Cerebellar nuclear complex (tissue), 1 donor: ENCODE measurements around the gene TINAG.
"Not testable (repeated sequence)": the region's sequence is repeated elsewhere in the genome, so short reads cannot be mapped to it uniquely, and the experiment has no call there.

ENCODE experiments used
- DNase-seq, 2 experiments: peaks; one replicate each; lab custom pipeline; 2025; lab: John Stamatoyannopoulos, UW

TINAG gene

DNA sequence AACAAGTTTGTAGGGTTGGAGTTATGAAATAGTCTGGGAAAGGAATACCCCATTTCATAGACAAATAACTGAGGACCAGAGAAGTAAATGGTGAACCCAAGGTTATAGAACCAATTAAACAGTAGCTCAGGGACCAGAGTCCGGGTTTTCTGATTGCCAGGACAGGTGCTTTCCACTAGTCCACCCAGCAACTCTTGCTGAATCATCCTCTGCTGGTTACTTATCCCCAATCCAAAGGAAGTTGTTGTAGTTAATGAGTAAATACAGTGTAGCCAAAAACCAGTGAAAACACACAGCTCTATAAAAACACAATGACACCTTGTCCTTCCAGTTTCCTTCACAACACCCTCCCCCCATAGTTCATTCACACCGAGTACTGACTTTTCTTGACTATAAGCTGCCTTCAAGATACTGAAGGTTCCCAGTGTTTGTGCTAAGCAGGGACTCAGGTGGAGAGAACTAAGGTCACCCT lies 766 bp upstream of the TINAG start:
- no peak for DNase-seq

DNA sequence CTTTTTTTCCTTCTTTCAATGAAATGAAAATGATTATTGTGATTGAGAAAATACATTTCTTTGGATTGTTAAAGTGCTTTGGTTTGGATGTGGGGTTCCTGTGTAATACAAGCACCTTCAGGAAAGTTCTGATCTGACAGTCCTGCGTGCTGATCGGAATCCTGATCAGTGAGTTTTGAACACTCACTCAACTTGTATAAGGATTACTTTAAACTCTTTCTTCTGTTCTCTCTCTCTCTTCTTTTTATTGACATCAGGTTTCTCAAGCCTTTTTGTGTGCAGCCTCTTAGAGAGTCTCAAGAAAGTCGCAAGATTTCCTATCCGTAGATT lies 710 bp downstream of the TINAG start:
- DNase-seq = no peak

DNA sequence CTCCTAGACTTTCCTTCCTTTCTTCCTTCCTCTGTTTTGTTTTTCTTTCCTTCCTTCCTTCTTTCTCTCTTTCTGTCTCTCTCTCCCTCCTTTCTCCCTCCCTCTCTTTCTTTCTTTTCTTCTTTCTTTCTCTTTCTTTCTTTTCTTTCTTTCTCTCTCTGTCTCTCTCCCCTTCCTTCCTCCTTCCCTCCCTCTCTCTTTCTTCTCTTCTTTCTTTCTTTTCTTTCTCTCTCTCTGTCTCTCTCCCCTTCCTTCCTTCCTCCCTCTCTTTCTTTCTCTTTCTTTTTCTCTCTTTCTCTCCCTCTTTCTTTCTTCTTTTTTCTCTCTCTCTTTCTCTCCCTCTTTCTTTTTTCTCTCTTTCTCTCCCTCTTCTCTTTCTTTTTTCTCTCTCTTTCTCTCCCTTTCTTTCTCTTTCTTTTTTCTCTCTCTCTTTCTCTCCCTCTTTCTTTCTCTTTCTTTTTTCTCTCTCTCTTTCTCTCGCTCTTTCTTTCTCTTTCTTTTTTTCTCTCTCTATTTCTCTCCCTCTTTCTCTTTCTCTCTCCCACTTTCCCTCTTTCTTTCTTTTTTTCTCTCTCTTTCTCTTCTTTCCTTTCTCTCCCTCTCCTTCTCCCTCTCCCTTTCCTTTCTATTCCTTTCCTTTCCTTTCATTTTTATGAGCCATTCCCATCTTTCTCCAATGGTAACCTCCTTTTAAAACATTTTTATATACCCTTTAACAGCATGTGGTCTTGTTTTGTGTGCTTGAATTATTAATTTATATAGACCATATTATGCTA lies 2.3 kb downstream of the TINAG start:
- no peak for DNase-seq

DNA sequence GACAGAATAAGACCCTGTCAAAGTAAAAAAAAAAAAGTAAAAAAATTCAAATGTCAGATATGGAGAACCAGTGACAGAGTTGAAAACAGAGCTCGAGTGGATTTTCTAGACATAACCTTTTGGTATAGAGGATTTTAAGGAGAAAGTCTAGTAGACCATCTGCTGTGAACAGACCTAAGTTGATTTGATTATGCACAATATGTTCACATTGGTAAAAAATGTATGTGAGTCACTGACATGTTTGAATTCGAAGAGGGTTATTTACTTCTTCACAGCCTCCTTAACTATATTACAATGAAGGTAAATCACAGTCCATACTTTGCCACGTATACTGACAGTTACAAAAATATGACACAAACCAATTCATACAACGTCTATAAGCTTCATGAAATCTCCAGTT lies 7.4 kb downstream of the TINAG start:
- DNase-seq = no peak

DNA sequence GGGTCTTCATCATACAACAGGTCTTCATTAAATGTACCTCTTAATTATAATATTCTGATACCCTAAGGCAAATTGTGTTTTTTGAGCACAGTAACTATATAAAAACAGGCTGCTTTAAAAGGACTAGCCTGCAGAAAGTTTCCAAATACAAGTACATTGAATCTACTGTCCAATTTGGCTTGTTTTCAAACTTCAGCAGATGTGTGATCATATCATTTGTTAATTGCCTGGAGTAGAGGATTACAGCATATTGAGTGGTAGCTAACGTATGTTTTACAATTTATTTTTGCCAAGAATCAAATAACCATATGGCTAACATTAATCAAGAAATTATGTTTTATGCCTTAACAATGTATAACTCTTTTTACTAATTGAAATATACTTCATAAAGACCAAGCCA lies 12.6 kb downstream of the TINAG start:
- no peak for DNase-seq

DNA sequence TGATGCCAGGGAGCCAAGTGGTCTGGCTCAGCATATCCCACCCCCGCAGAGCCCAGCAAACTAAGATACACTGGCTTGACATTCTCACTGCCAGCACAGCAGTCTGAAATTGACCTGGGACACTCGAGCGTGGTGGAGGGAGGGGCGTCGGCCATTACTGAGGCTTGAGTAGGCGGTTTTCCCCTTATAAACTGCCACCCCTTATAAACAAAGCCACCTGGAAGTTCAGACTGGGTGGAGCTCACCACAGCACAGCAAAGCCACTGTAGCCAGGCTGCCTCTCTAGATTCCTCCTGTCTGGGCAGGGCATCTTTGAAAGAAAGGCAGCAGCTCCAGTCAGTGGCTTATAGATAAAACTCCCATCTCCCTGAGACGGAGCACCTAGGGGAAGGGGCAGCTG lies 19.4 kb downstream of the TINAG start:
- DNase-seq = no peak

DNA sequence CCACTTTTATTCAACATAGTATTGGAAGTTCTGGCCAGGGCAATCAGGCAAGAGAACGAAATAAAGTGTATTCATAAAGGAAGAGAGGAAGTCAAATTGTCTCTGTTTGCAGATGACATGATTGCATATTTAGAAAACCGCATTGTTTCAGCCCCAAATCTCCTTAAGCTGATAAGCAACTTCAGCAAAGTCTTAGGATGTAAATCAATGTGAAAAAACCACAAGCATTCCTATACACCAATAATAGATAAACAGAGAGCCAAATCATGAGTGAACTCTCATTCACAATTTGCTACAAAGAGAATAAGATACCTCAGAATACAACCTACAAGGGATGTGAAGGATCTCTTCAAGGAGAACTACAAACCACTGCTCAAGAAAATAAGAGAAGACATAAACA lies 23.3 kb downstream of the TINAG start:
- DNase-seq = not testable (repeated sequence)

DNA sequence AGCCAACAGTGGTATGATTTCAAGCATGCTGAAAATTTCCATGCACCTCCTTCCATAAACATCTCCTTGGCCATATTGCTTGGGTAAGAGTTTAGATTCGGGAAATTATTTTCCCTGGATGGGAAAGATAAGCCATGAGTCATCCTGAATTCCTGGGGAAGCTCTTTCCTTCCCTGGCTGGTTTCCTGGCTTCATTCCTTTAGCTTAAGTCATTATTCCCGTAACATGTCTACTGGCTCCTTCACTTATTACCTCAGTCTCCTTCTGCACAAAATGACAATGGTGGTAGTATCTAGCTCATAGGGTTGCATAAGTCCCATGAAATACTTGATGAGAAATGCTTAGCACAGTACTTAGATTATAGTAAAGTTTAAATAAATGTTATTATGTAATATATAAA lies 27.6 kb downstream of the TINAG start:
- DNase-seq = no peak

DNA sequence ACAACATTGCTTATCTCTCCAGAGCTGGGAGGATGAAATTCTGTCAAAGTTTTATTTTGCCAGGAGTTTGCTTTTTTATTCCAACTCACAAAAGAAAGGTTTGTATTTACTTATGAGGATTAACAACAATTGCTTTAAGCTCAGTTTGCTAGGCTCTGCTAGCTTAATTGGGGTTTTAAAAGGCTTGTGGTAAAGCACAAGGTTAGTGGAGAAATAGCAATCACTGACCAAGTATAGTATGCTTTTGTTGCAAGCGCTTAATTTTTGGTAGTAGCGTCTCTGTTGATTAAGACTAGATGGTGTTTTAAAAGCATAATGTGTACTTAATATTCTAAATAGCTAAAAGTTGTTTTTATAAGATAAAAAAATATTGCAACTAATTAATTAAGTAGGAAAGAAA lies 45.7 kb downstream of the TINAG start:
- no peak for DNase-seq

DNA sequence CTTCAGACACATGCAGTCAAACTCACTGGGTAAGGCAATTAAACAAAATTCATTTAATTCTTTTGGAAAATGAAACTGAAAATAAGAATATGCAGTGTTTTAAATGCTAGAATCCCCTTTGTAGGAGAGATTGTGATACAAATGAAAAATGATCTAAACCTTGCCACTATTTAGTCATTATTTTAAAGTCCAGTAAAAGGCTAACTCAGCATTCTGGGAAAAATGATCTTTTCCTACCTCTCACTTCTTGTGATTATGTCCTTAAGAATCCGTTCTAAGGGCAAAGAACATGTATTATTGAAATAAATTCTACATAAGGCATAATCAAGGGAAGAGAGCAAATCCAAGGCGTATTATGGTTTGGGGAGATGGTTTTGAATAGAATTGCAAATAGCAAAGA lies 46.4 kb downstream of the TINAG start:
- no peak for DNase-seq

DNA sequence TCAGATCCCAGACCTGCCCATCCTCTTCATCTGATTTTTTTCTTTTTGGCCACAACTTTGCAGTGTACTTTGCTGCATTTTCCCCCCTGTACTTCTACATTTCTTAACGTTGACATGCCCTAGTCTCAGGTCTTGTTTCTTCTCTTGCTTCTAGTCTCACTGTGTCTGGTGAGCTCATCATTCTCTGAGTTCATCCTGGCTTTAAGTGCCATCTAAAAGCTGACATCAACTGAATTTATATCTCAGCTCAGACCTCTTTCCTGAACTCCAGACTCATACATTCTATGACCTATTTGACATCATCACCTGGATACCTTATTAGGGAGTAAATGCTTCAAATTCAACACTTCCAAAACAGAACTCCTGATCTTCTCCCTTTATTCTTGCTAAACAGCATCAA lies 48.9 kb downstream of the TINAG start:
- no peak for DNase-seq

DNA sequence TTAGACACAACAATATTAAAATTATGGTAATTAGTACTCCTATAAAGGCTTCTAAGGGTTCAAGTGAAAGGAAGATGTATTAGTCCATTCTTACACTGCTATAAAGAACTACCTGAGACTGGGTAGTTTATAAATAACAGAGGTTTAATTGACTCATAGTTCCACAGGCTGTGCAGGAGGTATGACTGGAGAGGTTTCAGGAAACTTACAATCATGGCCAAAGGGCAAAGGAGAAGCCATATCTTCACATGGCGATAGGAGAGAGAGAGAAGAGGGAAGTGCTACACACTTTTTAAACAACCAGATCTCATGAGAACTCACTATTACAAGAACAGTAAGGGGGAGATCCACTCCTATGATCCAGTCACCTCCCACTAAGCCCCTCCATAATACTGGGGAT lies 52.9 kb downstream of the TINAG start:
- DNase-seq = no peak

DNA sequence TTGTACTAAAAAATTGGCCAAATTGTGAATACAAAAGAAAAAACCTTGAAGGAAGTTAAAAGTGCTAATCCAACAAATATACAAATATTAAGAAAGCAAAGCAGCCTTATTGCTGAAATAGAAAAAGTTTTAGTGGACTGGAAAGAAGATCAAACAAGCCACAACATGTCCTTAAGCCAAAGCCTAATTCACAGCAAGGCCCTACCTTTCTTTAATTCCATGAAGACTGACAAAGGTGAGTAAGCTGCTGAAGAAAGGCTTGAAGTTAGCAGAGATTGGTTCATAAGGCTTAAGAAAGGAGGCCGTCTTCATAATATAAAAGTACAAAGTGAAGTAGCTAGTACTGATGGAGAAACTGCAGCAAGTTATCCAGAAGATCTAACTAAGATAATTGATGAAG lies 53.5 kb downstream of the TINAG start:
- DNase-seq = no peak

DNA sequence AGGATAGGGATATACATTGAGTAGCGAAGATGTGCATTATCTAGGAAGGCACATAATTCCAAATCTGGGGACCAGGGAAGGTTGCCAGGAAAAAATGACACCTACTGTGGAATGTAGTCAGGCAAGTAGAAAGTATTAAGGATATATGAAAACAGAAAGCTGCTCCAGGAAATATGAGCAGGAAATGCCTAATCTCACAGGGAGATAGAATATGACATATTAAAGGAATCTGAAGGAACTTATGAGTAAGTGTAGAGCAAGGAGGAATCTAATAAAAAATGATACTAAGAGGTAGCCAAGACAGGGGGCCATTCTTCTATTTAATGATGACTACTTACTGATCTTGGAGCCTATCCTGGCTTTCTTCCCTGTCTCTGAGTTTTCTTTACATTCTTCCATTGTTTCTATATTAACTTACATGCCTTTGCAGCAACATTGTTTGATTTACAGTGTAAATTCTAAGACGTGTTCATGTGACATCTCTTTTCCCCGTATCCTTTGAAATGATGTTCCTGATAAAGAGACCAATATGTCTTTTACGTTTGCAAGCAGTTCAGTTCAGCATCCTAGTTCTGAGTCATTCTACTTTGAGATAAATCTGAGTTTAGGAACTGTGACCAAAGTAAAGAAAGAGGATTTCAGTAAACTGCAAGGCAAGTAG lies 58.6 kb downstream of the TINAG start:
- no peak for DNase-seq

DNA sequence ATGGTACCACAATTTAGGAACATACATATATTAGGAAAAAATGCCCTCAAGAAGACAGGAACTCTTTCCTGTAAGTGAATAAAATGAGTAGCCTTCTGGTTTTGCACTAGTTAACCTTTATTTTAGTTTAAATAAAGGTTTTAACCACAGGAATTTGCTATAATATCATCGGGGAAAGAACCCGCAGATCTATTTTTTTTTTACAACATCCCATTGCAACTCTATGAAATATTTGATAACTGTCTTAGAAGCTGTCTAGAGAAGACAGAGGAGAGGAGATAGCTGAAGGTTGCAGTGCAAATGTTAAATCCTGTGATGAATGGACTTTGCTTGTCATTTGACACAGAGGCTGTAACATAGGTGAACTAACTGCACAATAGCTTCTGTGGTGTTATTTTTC lies 69.5 kb downstream of the TINAG start:
- DNase-seq = no peak

DNA sequence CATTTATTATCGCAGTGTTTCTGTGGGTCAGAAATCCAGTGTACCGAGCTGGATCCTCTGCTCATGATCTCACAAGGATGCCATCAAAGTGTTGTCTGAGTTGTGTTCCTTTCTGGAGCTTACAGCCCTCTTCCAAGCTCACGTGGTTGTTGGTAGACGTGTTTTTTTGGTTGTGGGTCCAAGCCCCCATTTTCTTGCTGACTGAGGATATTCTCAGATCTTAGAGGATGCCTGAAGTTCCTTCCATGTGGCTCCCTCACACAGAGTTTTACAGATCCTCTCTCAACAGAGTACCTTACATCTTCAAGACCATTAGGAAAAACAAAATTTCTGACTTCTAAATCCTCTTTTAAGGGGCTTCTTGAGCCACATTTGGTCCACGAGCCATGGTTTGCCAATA lies 78.1 kb downstream of the TINAG start:
- no peak for DNase-seq

DNA sequence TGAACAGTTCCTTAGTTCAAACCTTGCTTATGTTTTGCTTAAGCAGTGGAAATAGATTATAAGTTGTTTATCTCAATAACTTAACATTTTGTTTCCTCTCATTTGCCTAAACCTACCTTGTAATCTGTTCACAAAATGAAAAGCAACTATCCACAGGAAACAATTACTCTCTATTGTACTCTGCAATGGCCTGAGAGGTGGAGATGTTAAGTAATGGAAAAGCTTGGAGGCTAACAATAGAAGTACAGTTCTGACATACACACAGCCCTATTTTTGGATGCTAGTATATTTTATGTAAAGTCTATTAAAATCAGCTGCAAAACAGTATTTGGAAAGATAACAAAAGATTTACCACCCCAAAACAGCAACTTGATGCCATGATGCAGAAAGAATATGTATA lies 82.1 kb downstream of the TINAG start:
- no peak for DNase-seq

DNA sequence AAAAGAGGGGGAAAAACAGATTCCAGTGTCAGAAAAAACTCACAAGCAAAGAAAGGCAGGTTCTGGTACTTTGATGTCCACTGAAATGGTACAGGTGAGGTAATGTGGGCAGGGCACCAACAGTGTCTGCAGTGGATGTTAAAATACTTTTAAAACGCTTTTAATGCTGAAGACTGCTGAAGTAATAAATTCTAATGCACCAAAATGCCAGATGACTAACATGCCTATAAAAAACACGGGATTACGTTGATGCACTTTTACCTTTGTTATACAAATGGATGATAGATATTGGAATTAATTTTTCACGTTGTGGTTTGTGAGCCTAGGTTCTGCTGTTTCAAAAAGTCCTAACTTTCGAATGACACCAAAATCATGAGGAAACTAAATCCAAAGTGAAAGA lies 83.3 kb downstream of the TINAG start:
- DNase-seq = no peak

DNA sequence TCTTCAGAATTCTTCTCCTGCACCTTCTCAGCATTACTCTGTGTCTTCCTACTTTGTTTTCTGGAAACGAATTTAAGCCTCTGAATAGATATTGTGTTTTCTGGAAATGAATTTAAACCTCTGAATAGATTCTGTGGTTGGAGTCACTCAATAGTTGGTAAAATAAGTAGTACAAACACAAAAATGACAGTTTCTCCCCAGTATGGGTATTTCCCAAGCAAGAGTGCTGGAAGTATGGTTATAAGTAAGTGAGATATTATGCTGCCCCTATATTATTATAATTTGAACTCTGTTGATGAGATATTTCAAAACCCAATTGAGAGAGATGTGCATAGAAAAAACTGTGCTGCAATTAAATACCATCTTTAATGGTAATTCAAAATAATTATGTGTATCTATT lies 94.9 kb downstream of the TINAG start:
- DNase-seq = no peak

DNA sequence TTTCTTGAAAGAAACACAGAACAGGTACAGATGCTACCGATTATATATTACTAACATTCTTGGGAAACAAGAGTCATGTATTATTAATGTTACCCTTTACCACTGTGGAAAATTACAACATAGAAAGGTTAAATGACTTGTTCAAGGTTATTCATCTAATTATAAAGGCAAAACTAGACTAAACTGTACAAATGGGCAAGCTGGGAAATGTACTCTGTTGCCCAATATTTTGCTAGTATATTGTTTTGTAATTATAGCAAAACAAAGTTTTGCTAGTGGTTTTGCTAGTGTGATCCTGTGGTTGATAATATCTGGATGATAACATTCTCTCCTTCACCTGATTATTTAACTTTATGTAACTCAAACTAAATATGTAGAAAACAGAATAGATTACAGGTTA lies 96.5 kb downstream of the TINAG start:
- no peak for DNase-seq

DNA sequence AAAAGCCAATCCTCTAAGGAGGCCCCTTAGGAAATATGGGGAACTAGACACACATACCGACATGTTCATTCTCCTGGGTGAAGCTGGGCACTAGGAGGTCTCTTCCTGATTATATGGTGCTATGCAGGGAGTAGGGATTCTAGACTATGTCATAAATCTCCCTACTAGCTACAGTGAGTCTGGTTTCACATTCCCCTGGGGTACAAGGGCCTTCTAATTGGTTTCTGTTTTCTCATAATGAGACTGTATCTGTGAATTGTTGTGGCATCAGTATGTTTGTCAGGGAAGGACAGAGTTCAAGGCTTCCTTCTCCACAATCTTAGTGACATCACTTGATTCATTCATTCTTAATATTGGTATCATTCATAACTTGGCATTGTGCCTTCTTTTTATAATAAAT lies 103.5 kb downstream of the TINAG start:
- DNase-seq = no peak

DNA sequence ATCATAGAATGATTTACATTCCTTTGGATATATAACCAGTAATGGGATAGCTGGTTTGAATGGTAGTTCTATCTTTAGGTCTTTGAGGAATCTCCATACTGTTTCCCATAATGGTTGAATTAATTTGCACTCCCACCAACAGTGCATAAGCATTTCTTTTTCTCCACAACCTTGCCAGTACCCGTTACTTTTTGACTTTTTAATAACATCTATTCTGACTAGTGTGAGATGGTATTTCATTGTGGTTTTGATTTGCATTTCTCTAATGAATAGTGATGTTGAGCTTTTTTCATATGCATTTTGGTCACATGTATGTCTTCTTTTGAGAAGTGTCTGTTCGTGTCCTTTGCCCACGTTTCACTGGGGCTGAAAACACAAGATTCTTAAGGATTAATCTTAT lies 107.3 kb downstream of the TINAG start:
- no peak for DNase-seq

DNA sequence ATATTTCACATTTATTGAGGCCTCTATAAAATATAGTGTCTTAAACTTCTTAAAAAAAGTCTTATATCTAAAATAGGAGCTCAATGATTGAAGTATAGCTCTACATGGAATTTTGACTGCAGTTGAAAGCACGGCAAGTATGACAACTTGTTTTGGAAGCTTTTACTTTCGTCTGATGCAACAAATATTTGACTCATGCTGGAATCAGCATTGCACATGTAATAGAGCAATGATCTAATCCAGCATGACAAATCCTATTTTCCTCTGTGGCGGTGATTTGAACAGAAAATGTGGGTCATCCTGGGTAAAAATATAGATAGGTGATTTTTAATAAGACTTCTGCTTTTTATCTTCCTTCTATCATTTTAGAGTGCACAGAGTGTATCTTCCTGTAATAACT lies 111.6 kb downstream of the TINAG start:
- DNase-seq = no peak

DNA sequence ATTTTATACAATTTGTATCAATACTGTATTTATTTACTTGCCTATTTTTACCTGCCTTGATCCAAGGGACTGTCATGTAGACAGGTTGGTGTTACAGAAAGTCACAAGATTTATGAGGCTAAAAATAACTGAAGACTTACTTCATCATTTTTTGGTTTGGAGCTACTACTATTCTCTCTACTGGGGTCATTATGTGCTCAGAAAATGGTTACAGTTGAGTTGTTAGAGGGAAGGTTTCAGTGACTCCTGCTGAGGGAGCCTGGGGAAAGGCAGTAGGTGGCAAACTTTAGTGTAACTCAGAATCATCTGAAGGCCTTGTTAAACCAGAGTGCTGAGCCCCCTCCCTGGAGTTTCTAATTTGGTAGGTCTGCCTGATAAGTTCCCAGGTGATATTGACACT lies 118.8 kb downstream of the TINAG start:
- no peak for DNase-seq
